ENCODE results near the gene KNDC1. TPM values are rescaled to one million over a fixed set of nuclear protein-coding genes. Genes with fewer than 3 reads are reported as not detected.
"Not testable (repeated sequence)": the region's sequence is repeated elsewhere in the genome, so short reads cannot be mapped to it uniquely, and the experiment has no call there.

KNDC1 gene
- total RNA-seq, 1 experiment from 2014 or later: 0.34 TPM

DNA sequence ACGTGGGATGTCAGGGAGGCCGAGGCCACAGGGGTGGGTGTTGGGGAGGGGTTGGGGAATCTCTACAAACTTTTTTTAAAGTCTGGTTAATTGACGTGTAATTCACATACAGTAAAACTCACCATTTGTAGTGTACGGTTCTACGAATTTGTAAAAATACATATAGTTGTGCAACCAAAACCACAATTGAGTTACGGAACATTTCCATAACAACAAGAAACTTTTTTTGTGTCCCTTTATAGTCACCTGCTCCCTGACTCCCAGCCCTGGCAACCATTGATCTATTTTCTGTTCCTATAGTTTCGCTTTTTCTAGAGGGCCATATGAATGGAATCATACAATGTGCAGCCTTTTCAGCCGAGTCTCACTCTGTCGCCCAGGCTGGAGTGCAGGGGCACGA, 74.8 kb downstream of the KNDC1 start:
- DNase-seq (ENCODE audit: low read depth, low spot score); in situ Hi-C loops (cut with HindIII; ENCODE audit: low pct_unique_long_range_greater_than_20kb, low sequenced_read_pairs): not testable (repeated sequence)

DNA sequence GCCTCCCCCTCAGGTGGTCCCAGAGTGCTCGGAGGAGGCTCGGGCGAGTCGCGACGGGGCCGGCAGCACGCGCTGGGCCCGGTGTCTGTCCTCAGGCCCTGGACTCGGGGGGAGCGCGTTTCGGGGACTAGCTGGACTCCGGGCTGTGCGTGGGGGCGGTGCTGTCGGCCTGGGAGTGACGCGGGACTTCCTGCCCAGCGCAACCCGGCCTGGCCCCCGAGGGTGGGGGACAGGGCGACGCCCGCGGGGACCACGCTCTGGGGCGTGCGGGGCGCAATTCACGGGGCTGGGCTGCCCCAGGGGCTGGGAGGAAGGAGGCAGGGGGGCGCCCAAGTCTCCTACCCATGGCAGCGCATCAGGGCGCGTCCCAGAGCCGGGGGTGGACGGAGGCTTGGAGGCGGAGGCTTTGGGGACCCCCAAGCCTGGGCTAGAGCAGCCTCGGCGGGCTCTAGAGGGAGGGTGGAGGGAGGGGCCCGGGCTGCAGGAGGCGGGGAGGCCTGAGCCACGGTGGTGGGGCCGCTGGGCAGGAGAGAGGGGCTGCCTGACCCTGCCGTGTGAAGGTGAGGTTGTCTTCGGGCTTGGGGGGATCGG, 75.3 kb downstream of the KNDC1 start:
- no peak for DNase-seq (ENCODE audit: low read depth, low spot score)
- in situ Hi-C loops (cut with HindIII; ENCODE audit: low pct_unique_long_range_greater_than_20kb, low sequenced_read_pairs): no loop called here

DNA sequence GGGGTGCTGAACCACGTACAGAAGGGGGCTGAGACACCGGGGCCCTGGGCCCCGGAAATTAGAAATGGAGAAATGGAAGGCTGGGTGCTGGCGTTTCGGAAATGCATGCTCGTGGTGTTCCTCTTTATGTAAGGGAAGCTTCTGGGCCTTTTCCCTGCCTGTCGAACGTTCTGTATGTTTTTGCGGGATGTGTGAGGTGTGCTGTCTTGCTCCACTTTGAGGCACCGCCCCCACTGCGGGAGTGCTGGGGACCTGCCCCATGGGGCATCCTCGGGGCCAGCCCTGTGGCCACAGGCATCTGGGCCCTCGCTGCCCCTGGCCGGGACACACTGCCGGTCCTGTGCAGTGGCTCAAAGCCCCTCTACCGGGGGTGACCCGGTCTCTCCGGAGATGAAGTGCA, 75.9 kb downstream of the KNDC1 start:
- in situ Hi-C loops (cut with HindIII; ENCODE audit: low pct_unique_long_range_greater_than_20kb, low sequenced_read_pairs): no loop called here
- DNase-seq (ENCODE audit: low read depth, low spot score): no peak

DNA sequence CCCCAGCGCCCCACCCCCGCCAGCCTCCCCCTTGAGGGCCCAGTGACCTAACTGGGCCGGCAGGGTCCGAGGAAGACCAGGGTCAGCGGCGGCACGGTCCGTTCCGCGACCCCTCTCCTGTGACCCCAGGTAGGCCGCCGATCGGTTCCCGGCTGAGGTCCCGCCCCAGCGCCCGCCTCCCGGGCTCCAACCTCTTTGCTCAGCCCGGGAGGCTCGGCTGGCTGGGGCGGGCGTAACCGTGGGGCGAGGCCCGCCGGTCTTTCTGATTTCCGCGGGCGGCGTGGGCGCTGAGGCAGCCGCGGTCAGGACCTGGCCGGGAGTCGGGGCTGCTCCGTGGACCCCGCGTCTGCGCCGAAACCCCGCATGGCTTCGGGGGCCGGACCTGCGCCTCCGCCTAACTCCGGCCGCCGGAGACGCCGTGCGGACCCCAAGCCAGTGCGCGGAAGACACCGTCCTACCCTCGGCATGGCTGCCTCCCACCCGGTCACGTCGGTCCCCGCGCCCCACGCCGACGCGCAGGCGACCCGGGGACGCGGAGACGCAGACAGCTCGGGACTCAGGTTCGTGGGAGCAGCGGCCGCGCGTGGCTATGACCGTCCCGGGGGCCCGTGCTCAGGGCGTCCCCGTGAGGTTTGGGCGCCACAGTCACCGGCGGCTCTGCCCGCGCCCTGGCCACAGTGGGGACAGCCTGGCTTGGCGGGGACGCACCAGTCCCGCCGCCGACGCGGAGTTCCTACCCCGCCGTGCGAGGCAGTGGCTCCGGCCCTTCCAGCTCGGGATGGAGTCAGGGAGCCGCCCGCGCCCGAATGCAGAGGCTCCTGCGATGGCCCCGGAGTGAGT, 76.6 kb downstream of the KNDC1 start:
- DNase-seq (ENCODE audit: low read depth, low spot score): no peak
- in situ Hi-C loops (cut with HindIII; ENCODE audit: low pct_unique_long_range_greater_than_20kb, low sequenced_read_pairs): no loop called here

DNA sequence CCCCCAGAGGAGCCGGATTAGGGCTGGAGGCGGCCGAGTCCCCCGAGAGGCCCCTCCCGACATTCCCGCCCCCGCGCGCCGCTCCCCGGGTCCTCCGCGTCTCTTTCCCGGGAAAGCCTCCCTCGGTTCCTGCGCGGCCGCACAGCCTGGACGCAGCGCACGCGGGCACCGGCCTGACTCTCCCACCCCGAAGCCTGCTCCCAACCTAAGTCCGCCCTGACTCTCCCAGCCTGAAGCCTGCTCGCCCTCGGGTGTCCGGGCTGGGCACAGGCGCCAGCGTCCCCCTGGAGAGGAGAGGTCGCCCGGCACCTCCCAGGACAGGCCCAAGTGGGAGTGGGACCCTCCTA, 77.2 kb downstream of the KNDC1 start:
- in situ Hi-C loops (cut with HindIII; ENCODE audit: low pct_unique_long_range_greater_than_20kb, low sequenced_read_pairs): no loop called here
- DNase-seq (ENCODE audit: low read depth, low spot score): no peak

DNA sequence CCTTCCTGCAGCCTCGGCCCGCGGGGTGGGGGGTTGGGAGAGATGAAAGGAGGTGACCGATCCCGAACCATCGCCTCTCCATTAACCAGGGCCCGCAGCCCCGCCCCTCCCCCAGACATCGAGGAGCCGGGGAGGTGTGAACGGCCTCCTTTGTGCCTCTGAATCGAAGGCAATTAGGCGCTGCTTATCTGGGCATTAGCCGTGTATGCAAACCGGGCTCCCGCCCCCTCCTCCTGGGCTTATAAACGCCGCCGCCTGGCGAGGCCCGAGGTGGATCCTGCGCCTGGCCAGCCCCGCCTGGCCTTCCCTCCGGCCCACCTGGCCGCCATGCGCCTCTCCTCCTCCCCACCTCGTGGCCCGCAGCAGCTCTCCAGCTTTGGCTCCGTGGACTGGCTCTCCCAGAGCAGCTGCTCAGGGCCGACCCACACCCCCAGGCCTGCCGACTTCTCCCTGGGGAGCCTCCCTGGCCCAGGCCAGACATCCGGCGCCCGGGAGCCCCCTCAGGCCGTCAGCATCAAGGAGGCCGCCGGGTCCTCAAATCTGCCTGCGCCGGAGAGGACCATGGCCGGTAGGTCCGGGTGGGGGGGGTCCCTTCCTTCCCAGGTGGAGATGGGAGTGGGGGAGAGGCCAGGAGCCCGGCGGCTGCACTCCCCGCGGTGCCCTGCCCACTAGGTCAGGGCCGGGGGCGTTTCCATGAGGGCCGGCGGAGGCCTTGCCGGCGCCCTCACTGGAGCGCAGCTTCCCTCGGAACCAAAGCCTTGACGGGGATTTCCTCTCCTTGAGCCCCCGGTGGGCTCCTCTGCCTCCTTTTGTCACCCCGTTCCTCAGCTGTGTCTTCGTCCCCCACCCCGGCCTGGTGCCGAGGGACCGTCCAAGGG, 77.8 kb downstream of the KNDC1 start, which contains the start of gene VENTX:
Gene VENTX, plus strand, starts transcription at position 268 of the 878 bp plus-strand sequence. Its CDS starts 60 bp downstream, at position 328.
- DNase-seq (ENCODE audit: low read depth, low spot score): no peak
- in situ Hi-C loops (cut with HindIII; ENCODE audit: low pct_unique_long_range_greater_than_20kb, low sequenced_read_pairs): no loop called here

DNA sequence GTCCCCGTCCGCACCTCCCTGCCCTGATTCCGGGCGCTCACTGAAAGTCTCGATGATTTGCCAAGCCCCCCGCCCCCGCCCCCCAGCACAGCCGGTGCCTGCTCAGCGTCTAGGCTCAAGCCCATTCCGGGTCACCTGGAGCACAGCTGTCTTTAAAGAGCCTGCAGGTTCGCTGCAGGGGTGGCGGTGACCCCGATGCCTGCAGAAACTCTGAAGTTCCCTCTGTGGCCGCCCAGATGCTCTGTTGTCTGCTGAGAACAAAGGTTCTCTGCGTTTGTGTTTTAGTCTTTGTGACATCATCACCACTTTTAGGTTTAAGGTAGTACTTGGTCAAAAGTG, 78.4 kb downstream of the KNDC1 start:
- in situ Hi-C loops (cut with HindIII; ENCODE audit: low pct_unique_long_range_greater_than_20kb, low sequenced_read_pairs): no loop called here
- DNase-seq (ENCODE audit: low read depth, low spot score): no peak

DNA sequence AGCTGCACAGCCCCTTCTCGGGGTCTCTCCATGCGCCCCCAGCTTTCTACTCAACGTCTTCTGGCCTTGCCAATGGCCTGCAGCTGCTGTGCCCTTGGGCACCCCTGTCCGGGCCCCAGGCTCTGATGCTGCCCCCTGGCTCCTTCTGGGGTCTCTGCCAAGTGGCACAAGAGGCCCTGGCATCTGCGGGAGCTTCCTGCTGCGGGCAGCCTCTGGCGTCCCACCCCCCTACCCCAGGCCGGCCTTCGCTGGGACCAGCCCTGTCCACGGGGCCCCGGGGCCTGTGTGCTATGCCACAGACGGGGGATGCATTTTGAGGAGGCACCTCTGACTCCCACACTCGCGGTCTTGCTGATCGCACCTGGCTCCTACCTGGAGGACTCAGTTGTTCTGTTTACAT, 80.0 kb downstream of the KNDC1 start:
- in situ Hi-C loops (cut with HindIII; ENCODE audit: low pct_unique_long_range_greater_than_20kb, low sequenced_read_pairs): no loop called here
- DNase-seq (ENCODE audit: low read depth, low spot score): no peak

DNA sequence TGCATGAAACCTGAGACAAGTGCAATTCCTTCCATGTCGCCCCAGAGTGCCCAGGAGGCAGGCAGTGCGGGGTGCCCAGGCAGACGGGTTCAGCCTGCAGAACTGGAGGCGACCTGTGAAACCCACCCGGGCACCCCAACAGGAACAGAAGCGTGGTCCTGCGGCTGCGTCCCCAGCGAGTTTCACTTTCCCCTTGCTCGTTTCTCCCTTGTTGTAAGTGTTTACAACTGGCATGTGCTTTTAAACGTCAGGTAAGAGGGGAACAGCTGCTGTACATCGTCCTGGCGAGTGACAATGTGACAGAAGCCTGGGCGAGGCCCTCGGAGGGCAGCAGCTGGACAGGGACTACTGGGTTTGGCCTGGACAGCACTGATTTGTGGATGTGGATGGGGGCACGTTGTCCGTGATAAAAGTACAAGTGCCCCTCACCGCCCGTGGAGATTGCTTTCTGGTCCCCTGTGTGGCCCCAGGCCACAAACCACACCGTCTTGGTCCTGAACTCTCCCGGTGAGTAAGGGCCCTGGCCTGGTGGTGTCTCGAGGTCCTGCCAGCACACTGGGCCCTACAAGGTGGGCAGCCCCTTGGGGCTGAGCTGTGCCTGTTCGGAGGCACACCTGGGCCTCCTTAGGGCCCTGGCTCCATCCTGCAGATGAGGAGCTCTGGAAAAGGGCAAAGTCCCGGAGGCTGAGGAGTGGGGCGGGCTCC, 81.6 kb downstream of the KNDC1 start:
- no peak for DNase-seq (ENCODE audit: low read depth, low spot score)
- in situ Hi-C loops (cut with HindIII; ENCODE audit: low pct_unique_long_range_greater_than_20kb, low sequenced_read_pairs): no loop called here

DNA sequence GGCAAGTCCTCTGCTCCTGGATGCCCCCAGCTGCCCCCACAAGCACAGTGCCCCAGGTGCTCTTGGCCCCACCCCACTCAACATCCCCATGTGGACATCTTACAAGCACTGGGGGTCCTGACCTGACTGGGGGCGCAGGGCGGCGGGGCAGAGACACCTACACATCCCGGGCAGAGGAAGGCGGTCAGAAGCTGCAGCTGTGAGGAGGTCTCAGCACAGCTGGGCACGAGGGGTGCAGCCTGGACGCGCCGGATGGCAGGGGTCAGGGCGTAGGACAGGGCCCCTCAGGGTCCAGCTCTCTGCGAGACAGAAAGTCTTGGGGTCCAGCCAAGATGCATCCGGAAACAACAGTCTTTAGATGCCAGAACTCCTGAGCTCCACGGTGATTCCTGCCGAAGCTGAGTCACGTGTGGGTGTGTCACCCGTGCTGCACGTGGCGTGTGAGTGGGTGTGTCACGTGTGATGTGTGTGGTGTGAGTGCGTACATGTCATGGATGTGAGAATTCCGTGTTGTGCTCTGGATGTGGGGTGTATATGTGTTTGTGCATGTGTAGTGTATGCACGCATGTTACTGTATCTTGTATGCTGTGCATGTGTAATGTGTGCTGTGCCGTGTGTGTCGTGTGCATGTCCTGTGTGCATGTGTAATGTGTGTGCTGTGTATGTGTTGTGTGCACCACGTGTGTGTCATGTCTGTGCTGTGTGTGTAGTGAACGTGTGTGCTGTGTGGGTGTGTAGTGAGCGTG, 82.8 kb downstream of the KNDC1 start:
- DNase-seq (ENCODE audit: low read depth, low spot score): peak; percentile 1
- in situ Hi-C loops (cut with HindIII; ENCODE audit: low pct_unique_long_range_greater_than_20kb, low sequenced_read_pairs): no loop called here

DNA sequence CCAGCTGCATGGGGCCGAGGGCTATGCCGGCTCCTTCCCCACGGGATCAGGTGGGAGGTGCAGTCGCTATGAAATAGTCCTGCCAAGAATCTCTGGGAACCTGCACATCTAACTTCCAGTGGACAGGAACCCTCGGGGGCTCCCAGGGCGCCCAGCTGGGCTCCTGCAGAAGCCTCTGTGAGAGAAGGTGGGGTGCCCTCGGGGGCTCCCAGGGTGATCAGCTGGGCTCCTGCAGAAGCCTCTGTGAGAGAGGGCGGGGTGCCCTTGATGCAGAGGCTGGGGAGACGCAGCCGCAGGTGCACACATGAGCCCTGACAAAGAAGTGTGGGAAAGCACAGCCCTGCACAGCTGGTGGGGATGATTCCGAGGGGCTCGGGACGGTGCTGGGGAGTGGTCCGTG, 83.6 kb downstream of the KNDC1 start:
- no peak for DNase-seq (ENCODE audit: low read depth, low spot score)
- in situ Hi-C loops (cut with HindIII; ENCODE audit: low pct_unique_long_range_greater_than_20kb, low sequenced_read_pairs): no loop called here

DNA sequence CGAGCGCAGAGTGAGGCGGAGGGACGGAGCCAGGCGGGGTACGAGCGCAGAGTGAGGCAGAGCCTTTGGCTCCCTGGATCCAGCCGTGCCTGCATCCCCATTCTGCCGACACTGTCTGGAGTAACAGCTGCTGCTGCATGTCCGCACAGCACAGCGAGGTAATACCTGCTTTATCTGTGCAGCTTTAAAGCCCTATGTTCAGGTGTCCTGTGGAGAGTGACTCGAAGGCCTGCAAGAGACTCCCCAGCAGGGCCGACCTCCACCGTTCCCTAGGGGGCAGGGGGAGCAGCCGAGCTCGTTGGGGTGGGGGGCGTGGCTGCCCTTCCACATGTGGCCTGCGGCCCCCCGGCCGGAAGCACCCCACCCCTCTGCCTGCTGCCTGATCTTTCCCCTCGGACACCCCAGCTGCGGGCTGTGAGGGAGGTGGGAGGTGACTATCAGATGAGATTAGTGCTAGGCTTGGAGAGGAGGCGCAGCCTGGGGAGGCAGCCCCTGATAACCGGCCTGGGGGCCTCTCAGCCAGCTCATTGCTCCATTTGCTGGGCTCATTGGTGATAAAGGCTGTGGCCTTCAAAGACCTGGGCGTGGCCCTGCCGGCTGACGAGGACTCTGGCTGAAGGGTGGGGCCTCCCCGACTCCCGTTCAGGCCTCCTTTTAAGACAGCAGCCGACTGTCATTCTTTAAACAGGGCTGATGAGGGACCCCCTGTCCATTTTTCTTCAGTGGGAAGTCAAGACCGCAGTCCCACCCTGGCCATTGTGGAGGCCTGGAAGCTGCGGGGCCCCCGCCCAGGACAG, 85.6 kb downstream of the KNDC1 start:
- DNase-seq (ENCODE audit: low read depth, low spot score): no peak
- in situ Hi-C loops (cut with HindIII; ENCODE audit: low pct_unique_long_range_greater_than_20kb, low sequenced_read_pairs): no loop called here

DNA sequence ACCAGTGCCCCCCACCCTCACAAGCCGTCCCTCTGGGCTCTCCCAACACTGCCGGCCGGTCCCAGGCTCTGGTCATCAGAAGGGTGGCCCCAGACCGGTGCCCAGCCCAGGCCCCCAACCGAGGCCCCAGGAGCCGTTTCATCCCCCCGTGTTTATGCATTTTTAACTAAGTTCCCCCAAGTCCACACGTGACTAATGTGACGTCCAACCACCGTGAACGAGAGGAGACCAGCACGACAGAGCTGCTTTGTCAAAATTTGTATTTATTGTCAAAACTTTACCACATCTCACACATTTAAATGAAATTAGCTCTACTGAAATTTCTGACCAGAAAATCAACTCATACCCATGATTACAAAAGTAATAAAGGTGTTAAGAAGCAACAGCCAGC, 86.2 kb downstream of the KNDC1 start:
- DNase-seq (ENCODE audit: low read depth, low spot score): no peak
- in situ Hi-C loops (cut with HindIII; ENCODE audit: low pct_unique_long_range_greater_than_20kb, low sequenced_read_pairs): no loop called here

DNA sequence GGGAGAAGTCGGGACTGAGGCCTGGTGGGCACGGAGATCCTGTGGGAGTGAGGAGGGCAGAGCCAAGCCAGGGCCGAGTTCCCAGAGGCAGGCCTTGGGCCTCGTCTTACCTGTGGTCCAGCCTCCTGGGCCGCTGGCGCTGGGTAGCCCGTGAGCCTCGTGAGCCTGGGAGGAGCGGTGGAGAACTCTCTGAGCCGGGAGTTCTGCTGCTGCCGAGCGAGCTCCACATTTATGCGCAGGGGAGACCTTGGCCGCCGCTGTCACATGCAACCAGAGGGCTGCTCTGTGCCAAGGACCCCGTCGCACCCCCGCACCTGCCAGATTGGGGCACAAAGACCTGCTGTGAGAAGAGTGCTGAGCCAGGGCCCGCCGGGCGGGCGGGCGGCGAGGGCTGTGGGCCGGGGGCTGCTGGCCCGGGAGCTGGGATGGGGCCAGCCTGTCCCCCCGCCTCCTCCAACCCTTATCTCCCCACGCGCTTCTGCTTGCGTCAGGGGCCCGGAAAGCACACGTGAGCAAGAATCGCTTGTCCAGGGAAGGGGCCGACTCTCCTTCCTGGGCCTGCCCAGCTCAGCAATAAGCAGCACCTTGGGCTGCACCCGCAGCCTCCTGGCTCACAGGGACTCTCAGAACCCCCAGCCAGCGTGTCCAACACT, 87.8 kb downstream of the KNDC1 start:
- no peak for DNase-seq (ENCODE audit: low read depth, low spot score)
- in situ Hi-C loops (cut with HindIII; ENCODE audit: low pct_unique_long_range_greater_than_20kb, low sequenced_read_pairs): no loop called here

DNA sequence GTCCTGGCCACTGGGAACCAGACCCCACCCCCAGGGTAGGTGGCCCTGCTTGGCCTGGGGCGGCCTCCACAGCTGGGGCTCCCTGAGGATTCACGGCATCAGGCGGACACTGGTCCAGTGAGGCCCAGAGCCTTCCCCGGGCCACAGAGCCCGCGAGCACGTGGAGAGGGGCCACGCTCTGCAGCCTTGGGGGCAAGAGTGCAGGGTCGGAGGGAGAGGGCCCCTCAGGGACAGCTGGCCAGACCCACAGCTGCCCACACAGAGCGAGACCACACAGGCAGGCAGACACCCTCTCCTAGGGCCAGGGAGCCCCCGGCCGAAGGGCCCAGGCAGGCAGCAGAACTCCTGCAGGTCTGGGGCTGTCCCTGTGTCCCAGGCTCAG, 88.3 kb downstream of the KNDC1 start:
- in situ Hi-C loops (cut with HindIII; ENCODE audit: low pct_unique_long_range_greater_than_20kb, low sequenced_read_pairs): no loop called here
- no peak for DNase-seq (ENCODE audit: low read depth, low spot score)

DNA sequence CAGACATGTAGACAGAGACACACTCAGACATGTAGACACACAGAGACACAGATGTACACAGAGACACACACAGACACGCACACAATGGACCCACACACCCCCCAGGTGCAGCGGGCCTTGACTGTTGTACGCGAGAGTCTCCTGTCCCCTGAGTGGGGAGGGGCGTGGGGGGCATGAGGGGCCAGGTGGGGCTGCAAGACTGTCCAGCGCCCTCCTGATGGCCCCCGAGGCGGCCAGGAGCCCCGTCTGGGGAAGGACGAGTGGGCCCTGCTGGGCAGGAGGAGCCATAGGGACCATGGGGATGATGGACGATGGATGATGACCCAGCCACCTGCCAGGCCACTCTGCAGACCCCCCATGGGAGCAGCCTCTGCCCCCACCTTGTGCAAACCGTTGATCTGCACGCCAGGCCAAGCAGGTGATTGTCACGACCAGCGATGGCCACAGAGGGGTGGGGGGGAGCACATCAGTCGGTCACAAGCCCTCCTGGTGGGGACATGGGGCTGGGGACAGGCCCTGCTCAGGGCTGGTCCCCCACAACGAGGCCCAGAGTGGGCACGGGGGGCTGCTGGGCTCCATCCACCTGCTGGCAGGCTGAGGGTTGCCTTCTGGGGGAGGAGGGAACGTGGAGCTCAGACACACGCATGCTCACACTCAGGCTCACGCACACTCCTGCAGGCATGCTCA, 89.2 kb downstream of the KNDC1 start:
- DNase-seq (ENCODE audit: low read depth, low spot score): no peak
- in situ Hi-C loops (cut with HindIII; ENCODE audit: low pct_unique_long_range_greater_than_20kb, low sequenced_read_pairs): no loop called here

Measured in SK-MEL-5 (cell line).